Measurements from ENCODE around the gene IL17RC. TPM values are rescaled to one million over a fixed set of nuclear protein-coding genes. Genes with fewer than 3 reads are reported as not detected.
"Not testable (repeated sequence)": the region's sequence is repeated elsewhere in the genome, so short reads cannot be mapped to it uniquely, and the experiment has no call there.

The IL17RC gene
- total and polyA plus RNA-seq, 2 of the 8 experiments (the other 6 are each of a cell fraction or from before 2014, with no cell fraction given): 11.8 to 13.0 TPM

DNA sequence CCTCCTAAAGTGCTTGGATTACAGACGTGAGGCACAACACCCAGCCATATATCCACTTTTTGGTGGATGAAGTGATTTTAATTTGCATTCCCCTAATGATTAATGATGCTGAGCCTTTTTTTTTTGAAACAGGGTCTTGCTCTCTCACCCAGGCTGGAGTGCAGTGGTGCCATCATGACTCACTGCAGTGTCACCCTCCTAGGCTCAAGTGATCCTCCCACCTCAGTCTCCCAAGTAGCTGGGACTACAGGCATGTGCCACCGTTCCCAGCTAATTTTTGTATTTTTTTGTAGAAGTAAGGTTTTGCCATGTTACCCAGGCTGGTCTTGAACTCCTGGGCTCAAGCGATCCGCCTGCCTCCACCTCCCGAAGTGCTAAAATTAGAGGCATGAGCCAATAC lies 44.8 kb upstream of the IL17RC start:
- H3K27ac ChIP-seq (ENCODE audit: low read depth, low read length); H4K91ac ChIP-seq (replicated peaks; ENCODE audit: insufficient read length, low read length); H4K8ac ChIP-seq (ENCODE audit: extremely low read depth, insufficient read depth, low read length); H2BK120ac ChIP-seq (replicated peaks; ENCODE audit: low read depth, low read length); H3K9me3 ChIP-seq (ENCODE audit: insufficient read depth in 2 of 2, low read depth in 1 of 2, low read length in 1 of 2); H3K14ac ChIP-seq (ENCODE audit: insufficient read length); DNase-seq (ENCODE audit: low read depth in 1 of 2, low spot score in 2 of 2); H2BK12ac ChIP-seq (ENCODE audit: low read depth, low read length); H2BK5ac ChIP-seq (ENCODE audit: low read depth, low read length); H3K4me3 ChIP-seq (ENCODE audit: extremely low read depth in 1 of 4, insufficient read depth in 2 of 4, low read depth in 3 of 4, low read length in 4 of 4); H4K20me1 ChIP-seq (replicated peaks in 1 of 2; ENCODE audit: control insufficient read depth in 1 of 2, insufficient read depth in 2 of 2, low read length in 2 of 2); H3K4me1 ChIP-seq (replicated peaks in 1 of 4; ENCODE audit: control insufficient read depth in 3 of 4, insufficient read depth in 4 of 4, low read length in 3 of 4); H3K79me1 ChIP-seq (ENCODE audit: low read depth, low read length); H3K79me2 ChIP-seq (ENCODE audit: control insufficient read depth in 1 of 2, insufficient read depth in 2 of 2, low read length in 2 of 2); FAIRE-seq; H2BK20ac ChIP-seq (ENCODE audit: low read length); H2AK5ac ChIP-seq (ENCODE audit: low read depth, low read length); H3K36me3 ChIP-seq (ENCODE audit: control insufficient read depth in 2 of 4, insufficient read depth in 4 of 4, low read length in 3 of 4); H3K9ac ChIP-seq (replicated peaks in 1 of 4; ENCODE audit: extremely low read depth in 1 of 4, low read depth in 3 of 4, low read length in 3 of 4); H2AFZ ChIP-seq (ENCODE audit: low read length); H2BK15ac ChIP-seq (ENCODE audit: low read length); H3K23me2 ChIP-seq (ENCODE audit: low read depth, low read length); H3K4me2 ChIP-seq (ENCODE audit: insufficient read depth in 1 of 2, low read depth in 2 of 2, low read length in 2 of 2); H3K56ac ChIP-seq (replicated peaks; ENCODE audit: insufficient read length, low read depth, low read length); H3K18ac ChIP-seq (ENCODE audit: extremely low read depth, low read length); H3K23ac ChIP-seq (ENCODE audit: insufficient read length); H4K5ac ChIP-seq (ENCODE audit: insufficient read length, low read depth, low read length); H3K27me3 ChIP-seq (replicated peaks in 1 of 4; ENCODE audit: control insufficient read depth in 3 of 4, extremely low read depth in 1 of 4, insufficient read depth in 3 of 4, low read length in 3 of 4); POLR2A ChIA-PET (ENCODE audit: partially characterized antibody); H3K4ac ChIP-seq (replicated peaks; ENCODE audit: insufficient read length, low read depth, low read length): not testable (repeated sequence)
- 93% methylated on average over 5 of the region's 5 CpGs; no CpG with 5 or more reads in 1 of the 2 experiments for WGBS, 2 experiments (ENCODE audit: extremely low coverage in 1 of 2, insufficient coverage in 1 of 2, insufficient read length in 1 of 2, insufficient replicate concordance in 2 of 2, low coverage in 1 of 2, low lambda C conversion rate in 2 of 2, missing lambda C conversion rate in 1 of 2)
- CTCF ChIA-PET (ENCODE audit: partially characterized antibody): interaction anchor here (1.1 kb wide), 1 partner anchor 43 kb away, joined by 3 read pairs; no protein-coding TSS in a partner anchor
